Measurements from ENCODE around the gene HIGD1C.

DNA sequence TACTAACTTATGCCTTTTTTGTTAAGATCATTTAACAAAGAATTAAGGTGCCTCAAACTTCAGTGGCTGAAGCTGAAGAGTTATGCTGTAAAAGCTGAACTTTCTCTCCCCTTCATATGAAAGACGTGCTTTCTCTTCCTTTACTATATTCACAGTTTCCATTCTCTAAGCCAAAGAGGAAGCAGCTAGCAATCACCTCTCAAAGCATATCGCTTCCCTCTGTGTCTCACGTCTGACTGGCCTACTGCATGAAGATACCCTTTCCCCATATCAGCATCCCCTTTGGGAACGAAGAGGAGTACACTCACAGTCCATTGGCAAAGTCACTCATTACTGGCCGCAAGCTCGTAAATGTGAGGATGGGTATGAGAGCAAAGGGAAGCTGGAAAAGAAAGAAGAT lies 38.9 kb downstream of the HIGD1C start:
- TF ChIP-seq, protein P1, sequence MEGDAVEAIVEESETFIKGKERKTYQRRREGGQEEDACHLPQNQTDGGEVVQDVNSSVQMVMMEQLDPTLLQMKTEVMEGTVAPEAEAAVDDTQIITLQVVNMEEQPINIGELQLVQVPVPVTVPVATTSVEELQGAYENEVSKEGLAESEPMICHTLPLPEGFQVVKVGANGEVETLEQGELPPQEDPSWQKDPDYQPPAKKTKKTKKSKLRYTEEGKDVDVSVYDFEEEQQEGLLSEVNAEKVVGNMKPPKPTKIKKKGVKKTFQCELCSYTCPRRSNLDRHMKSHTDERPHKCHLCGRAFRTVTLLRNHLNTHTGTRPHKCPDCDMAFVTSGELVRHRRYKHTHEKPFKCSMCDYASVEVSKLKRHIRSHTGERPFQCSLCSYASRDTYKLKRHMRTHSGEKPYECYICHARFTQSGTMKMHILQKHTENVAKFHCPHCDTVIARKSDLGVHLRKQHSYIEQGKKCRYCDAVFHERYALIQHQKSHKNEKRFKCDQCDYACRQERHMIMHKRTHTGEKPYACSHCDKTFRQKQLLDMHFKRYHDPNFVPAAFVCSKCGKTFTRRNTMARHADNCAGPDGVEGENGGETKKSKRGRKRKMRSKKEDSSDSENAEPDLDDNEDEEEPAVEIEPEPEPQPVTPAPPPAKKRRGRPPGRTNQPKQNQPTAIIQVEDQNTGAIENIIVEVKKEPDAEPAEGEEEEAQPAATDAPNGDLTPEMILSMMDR (IDR thresholded peaks at IDR 0.05), result no peak
- TF ChIP-seq POLR2A (IDR thresholded peaks at IDR 0.05), result no peak
